Loucy (cell line): ENCODE measurements around the gene IGSF3.

Experiments
- H2AFZ ChIP-seq: fragments of 200-600 bp; sonication (generic); 2 replicates; pipeline ENCODE4 v1.6.0; 2016; ENCODE audit warnings: antibody characterized with exemption, mild to moderate bottlenecking, low read length, moderate library complexity
- H3F3A ChIP-seq: fragments of 200-600 bp; 2 replicates; pipeline ENCODE4 v1.6.0; 2016; ENCODE audit warnings: antibody characterized with exemption, low read depth, mild to moderate bottlenecking
- H3K27me3 ChIP-seq: fragments of 200-600 bp; sonication (generic); 2 replicates; pipeline ENCODE4 v1.6.1; 2014; ENCODE audit warnings: low read length, mild to moderate bottlenecking; ENCODE audit not compliant: insufficient read depth, poor library complexity, severe bottlenecking
- H3K36me3 ChIP-seq: fragments of 200-600 bp; sonication (generic); 2 replicates; pipeline ENCODE4 v1.6.1; 2016; ENCODE audit warnings: low read length; ENCODE audit not compliant: insufficient read depth
- H3K4me1 ChIP-seq: fragments of 200-600 bp; sonication (generic); 2 replicates; pipeline ENCODE4 v1.5.1; 2014; ENCODE audit warnings: low read length, mild to moderate bottlenecking; ENCODE audit not compliant: insufficient read depth, poor library complexity, severe bottlenecking
- H3K4me2 ChIP-seq: fragments of 200-600 bp; sonication (generic); 2 replicates; pipeline ENCODE4 v1.6.0; 2014; ENCODE audit warnings: antibody characterized with exemption, low read length, low read depth, mild to moderate bottlenecking; ENCODE audit not compliant: poor library complexity, severe bottlenecking
- H3K4me3 ChIP-seq: fragments of 200-600 bp; sonication (generic); 2 replicates; pipeline ENCODE4 v1.5.1; 2014; ENCODE audit warnings: low read length, mild to moderate bottlenecking, mixed read lengths; ENCODE audit not compliant: poor library complexity, severe bottlenecking
- H3K79me2 ChIP-seq: fragments of 200-600 bp; sonication (generic); 2 replicates; pipeline ENCODE4 v1.6.1; 2014; ENCODE audit warnings: low read length; ENCODE audit not compliant: insufficient read depth
- H3K9ac ChIP-seq: fragments of 200-600 bp; sonication (generic); 2 replicates; pipeline ENCODE4 v1.6.0; 2014; ENCODE audit warnings: mild to moderate bottlenecking, low read depth, low read length, moderate library complexity; ENCODE audit not compliant: poor library complexity, severe bottlenecking
- H3K9me2 ChIP-seq: fragments of 200-600 bp; sonication (generic); replicated peaks from 2 replicates; pipeline ENCODE4 v1.6.1; 2016; ENCODE audit warnings: low read depth, low read length, mixed read lengths
- H3K9me3 ChIP-seq: fragments of 200-600 bp; sonication (generic); 2 replicates; pipeline ENCODE4 v1.6.1; 2014; ENCODE audit warnings: mild to moderate bottlenecking, antibody characterized with exemption, low read length, low read depth; ENCODE audit not compliant: insufficient read depth
- H4K20me1 ChIP-seq: fragments of 200-600 bp; sonication (generic); 2 replicates; pipeline ENCODE4 v1.6.0; 2014; ENCODE audit warnings: antibody characterized with exemption, low read length, mild to moderate bottlenecking; ENCODE audit not compliant: insufficient read depth, poor library complexity, severe bottlenecking
- EZH2phosphoT487 ChIP-seq: fragments of 200-600 bp; IDR thresholded peaks from 2 replicates; pipeline ENCODE4 v1.6.1; 2018; ENCODE audit warnings: antibody characterized with exemption, mild to moderate bottlenecking, moderate library complexity, borderline replicate concordance
- TF ChIP-seq, protein P1 (sequence below): fragments of 200-600 bp; sonication (generic); conservative IDR thresholded peaks from 2 replicates; pipeline ENCODE4 v1.5.1; 2014; ENCODE audit warnings: mild to moderate bottlenecking, antibody characterized with exemption, low read length

IGSF3 gene

DNA sequence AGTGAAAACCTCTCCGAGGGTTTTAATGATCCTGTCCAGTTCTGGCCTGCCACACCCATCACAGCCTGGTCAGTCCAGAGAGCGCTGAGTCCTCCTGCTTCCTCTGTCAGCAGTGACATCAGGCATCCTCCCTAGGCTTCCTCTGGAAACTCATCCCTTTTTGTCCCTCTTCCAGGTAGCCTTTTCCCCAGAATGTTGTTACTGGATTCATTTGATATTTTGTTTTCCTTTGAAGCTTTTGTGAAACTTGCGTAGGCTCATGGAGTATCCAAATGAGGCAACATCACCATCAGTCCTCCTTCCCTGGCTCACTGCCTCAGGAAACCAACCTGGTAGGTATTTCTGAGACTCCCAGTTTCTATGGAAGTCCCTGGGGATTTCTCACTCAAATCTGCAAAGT lies 27.0 kb upstream of the IGSF3 start:
- Histone ChIP-seq H3K9me2 (no peaks in the 10 kb centered on the region), H2AFZ (no peak overlapping the region), H3K36me3 (no peaks in the 10 kb centered on the region), H3F3A (no peaks in the 10 kb centered on the region), H3K27me3 (no peaks in the 10 kb centered on the region), H4K20me1 (no peaks in the 10 kb centered on the region), H3K9me3 (no peaks in the 10 kb centered on the region), H3K4me2 (no peak overlapping the region), H3K4me3 (no peak overlapping the region), H3K4me1 (no peaks in the 10 kb centered on the region), H3K79me2 (no peaks in the 10 kb centered on the region), H3K9ac (no peak overlapping the region)
- TF ChIP-seq, protein P1, sequence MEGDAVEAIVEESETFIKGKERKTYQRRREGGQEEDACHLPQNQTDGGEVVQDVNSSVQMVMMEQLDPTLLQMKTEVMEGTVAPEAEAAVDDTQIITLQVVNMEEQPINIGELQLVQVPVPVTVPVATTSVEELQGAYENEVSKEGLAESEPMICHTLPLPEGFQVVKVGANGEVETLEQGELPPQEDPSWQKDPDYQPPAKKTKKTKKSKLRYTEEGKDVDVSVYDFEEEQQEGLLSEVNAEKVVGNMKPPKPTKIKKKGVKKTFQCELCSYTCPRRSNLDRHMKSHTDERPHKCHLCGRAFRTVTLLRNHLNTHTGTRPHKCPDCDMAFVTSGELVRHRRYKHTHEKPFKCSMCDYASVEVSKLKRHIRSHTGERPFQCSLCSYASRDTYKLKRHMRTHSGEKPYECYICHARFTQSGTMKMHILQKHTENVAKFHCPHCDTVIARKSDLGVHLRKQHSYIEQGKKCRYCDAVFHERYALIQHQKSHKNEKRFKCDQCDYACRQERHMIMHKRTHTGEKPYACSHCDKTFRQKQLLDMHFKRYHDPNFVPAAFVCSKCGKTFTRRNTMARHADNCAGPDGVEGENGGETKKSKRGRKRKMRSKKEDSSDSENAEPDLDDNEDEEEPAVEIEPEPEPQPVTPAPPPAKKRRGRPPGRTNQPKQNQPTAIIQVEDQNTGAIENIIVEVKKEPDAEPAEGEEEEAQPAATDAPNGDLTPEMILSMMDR: no peak
- no peak for TF ChIP-seq EZH2phosphoT487

DNA sequence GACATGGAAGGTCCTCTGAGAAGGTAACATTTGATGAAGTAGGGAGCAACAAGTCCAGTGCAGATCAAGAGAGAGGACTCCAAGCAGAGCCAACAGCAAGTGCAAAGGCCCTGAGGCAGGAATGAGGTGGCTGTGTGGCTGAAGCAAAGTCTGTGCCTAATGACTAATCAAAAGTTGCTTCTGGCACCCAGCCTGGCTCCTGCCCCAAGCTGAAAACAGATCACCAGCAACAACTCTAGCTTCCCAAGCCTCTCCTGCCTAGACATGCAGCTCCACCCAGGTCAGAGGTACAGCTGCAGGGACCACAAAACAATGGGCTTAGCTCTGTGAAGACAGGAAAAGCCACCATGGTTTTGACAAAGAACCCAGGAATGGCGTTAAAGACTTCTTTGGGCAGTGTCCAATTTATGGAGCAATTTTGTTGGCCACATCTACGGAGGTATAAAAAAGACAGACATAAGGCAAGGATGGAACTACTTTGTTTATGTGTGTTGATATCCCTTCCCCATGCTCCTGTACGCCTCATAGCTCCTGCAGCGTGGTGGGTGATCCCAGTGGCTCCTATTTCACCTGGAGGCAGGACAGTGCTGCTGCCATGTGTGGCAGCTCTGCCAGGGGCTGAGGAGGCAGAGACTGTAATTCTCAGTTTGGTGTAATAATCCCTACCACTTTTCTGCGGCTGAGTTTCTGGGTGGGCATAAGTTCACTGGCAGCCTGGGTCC lies 26.4 kb upstream of the IGSF3 start:
- Histone ChIP-seq H2AFZ (no peak overlapping the region), H3K36me3 (no peaks in the 10 kb centered on the region), H3K9ac (no peak overlapping the region), H3F3A (no peaks in the 10 kb centered on the region), H3K4me2 (no peak overlapping the region), H3K4me1 (no peaks in the 10 kb centered on the region), H3K79me2 (no peaks in the 10 kb centered on the region), H4K20me1 (no peaks in the 10 kb centered on the region), H3K27me3 (no peaks in the 10 kb centered on the region), H3K9me2 (no peaks in the 10 kb centered on the region), H3K4me3 (no peak overlapping the region), H3K9me3 (no peaks in the 10 kb centered on the region)
- TF ChIP-seq, protein P1: no peak
- TF ChIP-seq EZH2phosphoT487: no peak

DNA sequence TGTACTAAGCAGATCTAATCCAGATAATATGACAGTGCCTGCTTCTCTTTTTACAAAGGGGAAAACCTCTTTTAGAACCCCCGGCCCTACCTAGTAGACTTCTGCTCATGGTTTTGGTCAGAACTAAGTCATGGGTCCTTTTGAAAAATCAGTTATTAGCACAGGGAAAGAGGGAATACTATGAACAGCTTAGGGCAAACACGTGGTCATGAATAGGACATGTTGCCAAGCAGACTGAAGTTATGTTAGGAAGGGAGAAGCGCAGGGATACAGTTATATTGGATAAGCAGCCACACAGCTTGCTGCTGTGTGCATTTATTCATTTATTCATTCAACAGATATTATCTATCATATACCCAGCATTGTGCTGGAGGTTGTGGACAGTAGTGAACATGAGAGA lies 25.3 kb upstream of the IGSF3 start:
- no peaks in the 10 kb centered on the region for H3F3A ChIP-seq
- H3K79me2 ChIP-seq: no peaks in the 10 kb centered on the region
- H3K9me3 ChIP-seq: no peaks in the 10 kb centered on the region
- TF ChIP-seq EZH2phosphoT487: no peak
- TF ChIP-seq, protein P1: no peak
- H3K27me3 ChIP-seq: no peaks in the 10 kb centered on the region
- no peaks in the 10 kb centered on the region for H3K4me1 ChIP-seq
- H3K9me2 ChIP-seq: no peaks in the 10 kb centered on the region
- H3K4me2 ChIP-seq: no peak overlapping the region
- H2AFZ ChIP-seq: no peak overlapping the region
- no peak overlapping the region for H3K9ac ChIP-seq
- no peaks in the 10 kb centered on the region for H3K36me3 ChIP-seq
- no peak overlapping the region for H3K4me3 ChIP-seq
- H4K20me1 ChIP-seq: no peaks in the 10 kb centered on the region
